22Rv1 (cell line): ENCODE results near the gene ATOH8.
"Not testable (repeated sequence)": the region's sequence is repeated elsewhere in the genome, so short reads cannot be mapped to it uniquely, and the experiment has no call there.

Experiments used
- CTCF ChIP-seq: fragments of 450-650 bp; IDR thresholded peaks from 2 replicates; pipeline ENCODE4 v1.5.1; 2017; ENCODE audit warnings: mild to moderate bottlenecking
- ZFX ChIP-seq: fragments of 450-650 bp; IDR thresholded peaks from 2 replicates; pipeline ENCODE4 v1.6.1; 2017; ENCODE audit warnings: antibody characterized with exemption, borderline replicate concordance

GRCh38 chr2:85829394-85829793, 75.6 kb downstream of the ATOH8 start:
- TF ChIP-seq CTCF, ZFX: not testable (repeated sequence)
